Subcutaneous adipose tissue (tissue), 4 donors: ENCODE results near the gene RASGRP3. TPM values are rescaled to one million over a fixed set of nuclear protein-coding genes. Genes with fewer than 3 reads are reported as not detected.

ENCODE experiments used
- total RNA-seq, 4 donors: library from RNA; depleted of rRNA; stranded (reverse); fragments of >200 nt; gene quantifications; one replicate each; pipeline ENCODE4 v1.1.0, GENCODE V29; 2016
- TF ChIP-seq, protein P1 (sequence below): fragments of 450-650 bp; IDR thresholded peaks from one replicate; pipeline ENCODE4 v1.5.1; 2016; ENCODE audit warnings: low read depth, mild to moderate bottlenecking, control low read depth, antibody characterized with exemption, moderate library complexity

RASGRP3 gene
- total RNA-seq, 4 donors from 2014 or later: 9.5 to 63.9 (median 33.2) TPM

DNA sequence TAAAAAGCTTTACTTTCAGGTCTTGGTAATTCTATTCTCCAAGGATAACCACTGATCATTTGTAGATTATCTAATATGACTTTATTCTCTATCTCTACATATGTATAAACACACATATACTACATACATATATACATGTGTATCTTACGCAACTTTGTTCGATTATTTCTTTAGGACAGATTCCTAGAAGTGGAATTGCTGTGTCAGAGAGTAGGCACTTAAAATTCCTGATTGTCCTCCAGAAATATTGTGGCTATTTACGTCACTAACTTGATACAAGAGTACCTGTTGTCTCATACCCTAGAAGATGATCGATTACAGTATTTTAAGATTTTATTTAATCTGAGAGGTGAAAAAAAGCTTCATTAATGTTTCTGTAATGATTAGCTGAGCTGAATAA is 64.8 kb downstream of the RASGRP3 start:
- TF ChIP-seq, protein P1, sequence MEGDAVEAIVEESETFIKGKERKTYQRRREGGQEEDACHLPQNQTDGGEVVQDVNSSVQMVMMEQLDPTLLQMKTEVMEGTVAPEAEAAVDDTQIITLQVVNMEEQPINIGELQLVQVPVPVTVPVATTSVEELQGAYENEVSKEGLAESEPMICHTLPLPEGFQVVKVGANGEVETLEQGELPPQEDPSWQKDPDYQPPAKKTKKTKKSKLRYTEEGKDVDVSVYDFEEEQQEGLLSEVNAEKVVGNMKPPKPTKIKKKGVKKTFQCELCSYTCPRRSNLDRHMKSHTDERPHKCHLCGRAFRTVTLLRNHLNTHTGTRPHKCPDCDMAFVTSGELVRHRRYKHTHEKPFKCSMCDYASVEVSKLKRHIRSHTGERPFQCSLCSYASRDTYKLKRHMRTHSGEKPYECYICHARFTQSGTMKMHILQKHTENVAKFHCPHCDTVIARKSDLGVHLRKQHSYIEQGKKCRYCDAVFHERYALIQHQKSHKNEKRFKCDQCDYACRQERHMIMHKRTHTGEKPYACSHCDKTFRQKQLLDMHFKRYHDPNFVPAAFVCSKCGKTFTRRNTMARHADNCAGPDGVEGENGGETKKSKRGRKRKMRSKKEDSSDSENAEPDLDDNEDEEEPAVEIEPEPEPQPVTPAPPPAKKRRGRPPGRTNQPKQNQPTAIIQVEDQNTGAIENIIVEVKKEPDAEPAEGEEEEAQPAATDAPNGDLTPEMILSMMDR: no peak

DNA sequence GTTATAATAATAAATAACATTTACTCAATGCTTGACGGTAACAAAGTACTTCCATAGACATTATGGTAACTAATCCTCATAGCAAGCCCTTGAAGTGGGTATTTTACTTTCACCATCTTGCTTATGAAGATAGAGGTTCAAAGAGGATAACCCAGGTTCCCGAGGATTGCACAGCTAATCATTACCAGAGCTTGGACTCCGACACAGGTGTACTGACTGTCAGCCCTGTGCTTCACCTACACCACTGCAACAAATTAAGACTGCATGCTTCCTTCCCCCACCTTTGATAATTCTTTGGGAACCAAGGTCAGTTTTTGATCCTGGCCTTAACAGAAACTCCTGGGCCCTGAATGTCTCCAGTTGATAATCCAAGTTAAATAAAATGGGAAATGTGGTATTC is 73.8 kb downstream of the RASGRP3 start:
- TF ChIP-seq, protein P1: no peak

DNA sequence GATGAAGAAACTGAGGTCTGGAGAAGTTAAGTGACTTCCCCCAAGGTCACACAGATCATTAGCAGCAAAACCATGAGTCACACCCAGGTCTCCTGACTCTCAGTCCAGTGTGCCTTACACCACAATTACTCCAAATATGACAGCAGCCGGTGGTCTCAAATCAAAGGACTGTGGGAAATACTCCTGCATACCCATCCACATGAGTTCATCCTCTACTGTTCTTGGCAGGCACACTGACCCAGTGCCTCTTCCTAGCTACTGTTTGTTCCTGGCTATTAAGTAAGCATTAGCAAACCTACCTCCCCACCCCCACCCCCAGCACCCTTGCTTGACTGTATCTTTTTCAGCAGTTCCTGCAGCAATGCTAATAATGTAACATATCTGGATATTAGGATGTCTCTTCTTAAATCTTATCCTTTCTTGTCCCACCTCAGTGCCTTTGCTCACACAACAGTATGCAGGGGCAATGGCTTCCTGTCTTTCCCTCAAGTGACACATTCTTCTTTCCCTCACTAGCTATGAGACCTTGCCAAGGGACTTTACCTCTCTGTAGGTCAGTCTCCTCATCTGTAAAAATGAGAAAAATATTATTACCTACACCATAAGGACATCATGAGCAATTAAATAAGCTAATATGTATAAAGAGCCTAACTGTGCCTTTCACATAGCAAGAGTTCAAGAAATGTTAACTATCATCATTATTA is 76.5 kb downstream of the RASGRP3 start:
- TF ChIP-seq, protein P1: no peak

DNA sequence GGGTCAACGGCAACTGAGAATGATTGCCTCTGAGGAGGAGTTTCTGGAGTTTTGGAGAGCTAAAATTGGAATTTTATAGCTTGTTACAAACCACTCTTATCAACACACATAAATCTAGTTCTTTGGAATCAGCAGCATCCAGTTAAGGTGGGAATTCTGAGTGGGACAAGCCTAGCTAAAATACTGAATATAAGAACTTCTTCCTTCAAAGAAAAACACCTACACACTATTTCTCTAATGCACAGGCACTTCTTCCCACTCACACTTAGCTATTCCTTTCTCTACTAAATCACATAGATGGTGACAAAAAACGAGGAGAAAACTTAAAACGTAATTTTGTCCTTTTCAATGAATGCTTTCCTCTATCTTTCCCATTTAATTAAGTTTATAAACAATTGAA is 79.2 kb downstream of the RASGRP3 start:
- TF ChIP-seq, protein P1: no peak

DNA sequence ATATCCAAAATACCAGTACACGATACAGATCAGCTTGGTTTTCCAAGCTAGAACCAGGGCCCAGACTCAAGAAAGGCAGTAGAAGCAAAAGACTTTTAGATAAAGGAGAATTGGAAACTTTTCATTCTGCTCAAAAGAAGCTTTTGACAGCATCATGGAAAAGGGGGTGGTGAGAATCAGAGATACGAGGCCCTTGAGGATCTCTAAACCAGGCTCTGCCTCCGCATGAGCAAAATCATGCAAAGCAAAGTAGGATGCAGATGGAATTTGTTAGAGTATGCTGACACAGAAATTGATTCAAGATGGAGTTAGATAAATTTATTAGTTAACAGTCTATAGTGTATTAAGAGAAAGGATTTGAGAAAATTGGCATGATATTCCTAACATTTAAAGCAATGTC is 82.9 kb downstream of the RASGRP3 start:
- TF ChIP-seq, protein P1: no peak

DNA sequence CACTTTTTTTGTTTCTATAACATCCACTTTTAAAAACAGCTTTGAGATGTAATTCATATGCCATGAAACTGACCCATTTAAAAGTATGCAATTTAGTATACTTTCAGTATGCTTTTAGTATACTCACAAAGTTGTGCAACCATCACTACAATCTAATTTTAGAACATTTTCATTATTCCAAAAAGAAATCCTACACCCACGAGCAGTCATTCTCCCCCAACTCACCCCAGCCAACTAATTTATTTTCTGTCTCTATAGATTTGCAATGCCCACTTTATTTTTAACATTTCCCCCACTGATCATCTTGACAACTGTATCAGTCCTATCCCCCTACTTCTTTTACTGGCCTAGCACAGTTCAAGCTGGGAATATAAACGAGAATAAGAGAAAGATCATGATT is 83.6 kb downstream of the RASGRP3 start:
- TF ChIP-seq, protein P1: no peak

DNA sequence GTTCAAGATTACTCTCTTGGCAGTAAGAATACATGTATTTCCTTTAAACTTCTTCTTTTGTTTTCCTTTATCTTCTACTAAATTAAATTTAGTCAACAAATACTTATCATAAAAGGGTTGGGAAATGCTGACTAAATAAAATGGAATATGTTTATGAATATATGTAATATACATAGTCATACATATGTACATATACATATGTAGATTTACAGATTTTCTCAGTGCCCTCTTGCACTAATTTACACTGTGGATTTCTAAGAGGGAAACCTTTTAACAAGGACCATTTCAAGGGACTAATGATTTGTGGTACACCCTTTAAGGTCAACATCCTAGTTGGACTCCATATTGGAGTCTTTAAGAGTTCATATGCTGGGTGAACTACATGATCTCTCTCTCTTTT is 85.4 kb downstream of the RASGRP3 start:
- TF ChIP-seq, protein P1: no peak
